ENCODE measurements around the gene DAP.

- TF ChIP-seq CTCF (IDR thresholded peaks at IDR 0.05; ENCODE audit: insufficient read depth, low read length, poor library complexity, severe bottlenecking): no peak
- TF ChIP-seq EZH2phosphoT487 (conservative IDR thresholded peaks at IDR 0.05; ENCODE audit: low read length): no peak
Measured at GRCh38 chr5:10654566-10654965, 106.5 kb downstream of the DAP start.

All from SU-DHL-6 (cell line).